SU-DHL-6 (cell line): ENCODE measurements around the gene ACP4.

Source experiments
- H2AFZ ChIP-seq: fragments of 200-600 bp; sonication (generic); 2 replicates; pipeline ENCODE4 v1.6.1; 2014; ENCODE audit warnings: low read depth, mild to moderate bottlenecking, moderate library complexity, mixed read lengths, antibody characterized with exemption, low read length; ENCODE audit not compliant: severe bottlenecking
- H3F3A ChIP-seq: fragments of 200-600 bp; shearing (Covaris generic); 2 replicates; pipeline ENCODE4 v1.6.0; 2016; ENCODE audit warnings: antibody characterized with exemption, mild to moderate bottlenecking; ENCODE audit not compliant: insufficient read depth
- H3K27ac ChIP-seq: fragments of 200-600 bp; sonication (generic); 2 replicates; pipeline ENCODE4 v1.5.1; 2016; ENCODE audit warnings: low read depth, mild to moderate bottlenecking, low read length, moderate library complexity, mixed read lengths
- H3K27me3 ChIP-seq: fragments of 200-600 bp; sonication (generic), shearing (Covaris generic); 2 replicates; pipeline ENCODE4 v1.6.0; 2014; ENCODE audit warnings: mild to moderate bottlenecking, low read length
- H3K36me3 ChIP-seq: fragments of 200-600 bp; sonication (generic); 2 replicates; pipeline ENCODE4 v1.6.1; 2014; ENCODE audit warnings: mild to moderate bottlenecking, low read length, mixed read lengths
- H3K4me2 ChIP-seq: fragments of 300-600, 200-600 bp; shearing (Covaris generic), sonication (generic); 2 replicates; pipeline ENCODE4 v1.6.0; 2014; ENCODE audit warnings: low read length, low read depth, mild to moderate bottlenecking; ENCODE audit not compliant: poor library complexity, severe bottlenecking
- H3K4me3 ChIP-seq: fragments of 200-600 bp; sonication (generic); 2 replicates; pipeline ENCODE4 v1.5.1; 2014; ENCODE audit warnings: antibody characterized with exemption, low read length, mild to moderate bottlenecking, mixed read lengths; ENCODE audit not compliant: insufficient read depth, poor library complexity, severe bottlenecking
- H3K79me2 ChIP-seq: fragments of 200-600 bp; sonication (generic); 2 replicates; pipeline ENCODE4 v1.6.1; 2014; ENCODE audit warnings: mild to moderate bottlenecking, low read length, moderate library complexity; ENCODE audit not compliant: insufficient read depth
- H3K9ac ChIP-seq: fragments of 200-600 bp; sonication (generic); 2 replicates; pipeline ENCODE4 v1.7.0; 2014; ENCODE audit warnings: mild to moderate bottlenecking, low read length
- H3K9me2 ChIP-seq: fragments of 200-600 bp; sonication (generic); replicated peaks from 2 replicates; pipeline ENCODE4 v1.6.1; 2014; ENCODE audit warnings: low read length; ENCODE audit not compliant: insufficient read depth
- H3K9me3 ChIP-seq: fragments of 200-600 bp; sonication (generic); 2 replicates; pipeline ENCODE4 v1.6.1; 2014; ENCODE audit warnings: low read length, mixed read lengths; ENCODE audit not compliant: insufficient read depth
- H4K20me1 ChIP-seq: fragments of 200-600 bp; sonication (generic); 2 replicates; pipeline ENCODE4 v1.6.1; 2014; ENCODE audit warnings: low read depth, mild to moderate bottlenecking, antibody characterized with exemption, low read length, moderate library complexity, mixed read lengths
- EZH2phosphoT487 ChIP-seq: fragments of 200-600 bp; sonication (generic), shearing (Covaris generic); conservative IDR thresholded peaks from 2 replicates; pipeline ENCODE4 v1.6.1; 2018; ENCODE audit warnings: mild to moderate bottlenecking, antibody characterized with exemption, low read length, moderate library complexity, mixed read lengths
- TF ChIP-seq, protein P1 (sequence below): fragments of 200-600 bp; sonication (generic); IDR thresholded peaks from one replicate; pipeline ENCODE4 v1.5.1; 2017; ENCODE audit warnings: antibody characterized with exemption, mild to moderate bottlenecking, low read length, moderate library complexity; ENCODE audit not compliant: insufficient read depth, poor library complexity, severe bottlenecking

Gene ACP4

DNA sequence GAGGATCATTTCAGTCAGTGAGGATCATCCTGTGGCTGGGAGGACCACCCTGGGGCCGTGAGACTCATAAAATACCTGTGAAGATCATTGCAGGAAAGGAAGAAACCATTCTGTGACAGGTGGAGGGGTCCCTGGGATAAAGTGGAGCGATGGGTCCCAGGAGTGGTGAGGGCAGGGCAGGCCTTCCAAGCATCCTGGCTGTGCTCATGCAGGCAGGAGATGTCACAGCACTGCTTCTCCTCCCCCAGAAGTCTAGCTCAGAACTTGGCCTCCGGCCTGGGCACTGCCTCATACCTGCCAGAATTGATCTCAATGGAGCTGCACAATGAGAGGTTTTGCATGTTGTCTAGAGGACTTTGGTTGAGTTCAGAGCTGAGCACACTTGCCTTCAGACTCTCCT is 22.3 kb downstream of the ACP4 start:
- H3K4me2 ChIP-seq: no peak overlapping the region
- H3F3A ChIP-seq: no peaks in the 10 kb centered on the region

DNA sequence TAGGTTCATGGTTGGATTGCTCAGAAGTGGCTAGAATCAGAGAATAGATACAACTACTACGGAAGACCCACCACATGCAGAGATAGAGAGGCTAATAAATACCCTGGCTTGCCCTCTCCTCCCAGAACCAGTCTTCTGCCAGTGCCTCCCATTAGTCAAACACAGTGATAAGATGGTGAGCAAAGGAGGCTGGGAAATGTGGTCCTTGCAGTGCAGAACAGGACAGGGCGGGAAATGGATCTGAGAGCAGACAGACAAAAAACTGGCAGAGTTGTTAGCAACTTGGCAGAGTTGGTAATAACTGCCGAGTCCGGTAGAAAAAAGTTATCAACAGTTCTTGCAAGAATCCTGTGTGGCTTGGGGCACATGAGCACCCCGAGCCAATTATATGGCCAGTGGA is 24.7 kb downstream of the ACP4 start:
- H4K20me1 ChIP-seq: no peaks in the 10 kb centered on the region
- no peaks in the 10 kb centered on the region for H3K27me3 ChIP-seq
- H3K9me2 ChIP-seq: no peaks in the 10 kb centered on the region
- no peaks in the 10 kb centered on the region for H3K36me3 ChIP-seq
- H3F3A ChIP-seq: no peaks in the 10 kb centered on the region
- TF ChIP-seq, protein P1, sequence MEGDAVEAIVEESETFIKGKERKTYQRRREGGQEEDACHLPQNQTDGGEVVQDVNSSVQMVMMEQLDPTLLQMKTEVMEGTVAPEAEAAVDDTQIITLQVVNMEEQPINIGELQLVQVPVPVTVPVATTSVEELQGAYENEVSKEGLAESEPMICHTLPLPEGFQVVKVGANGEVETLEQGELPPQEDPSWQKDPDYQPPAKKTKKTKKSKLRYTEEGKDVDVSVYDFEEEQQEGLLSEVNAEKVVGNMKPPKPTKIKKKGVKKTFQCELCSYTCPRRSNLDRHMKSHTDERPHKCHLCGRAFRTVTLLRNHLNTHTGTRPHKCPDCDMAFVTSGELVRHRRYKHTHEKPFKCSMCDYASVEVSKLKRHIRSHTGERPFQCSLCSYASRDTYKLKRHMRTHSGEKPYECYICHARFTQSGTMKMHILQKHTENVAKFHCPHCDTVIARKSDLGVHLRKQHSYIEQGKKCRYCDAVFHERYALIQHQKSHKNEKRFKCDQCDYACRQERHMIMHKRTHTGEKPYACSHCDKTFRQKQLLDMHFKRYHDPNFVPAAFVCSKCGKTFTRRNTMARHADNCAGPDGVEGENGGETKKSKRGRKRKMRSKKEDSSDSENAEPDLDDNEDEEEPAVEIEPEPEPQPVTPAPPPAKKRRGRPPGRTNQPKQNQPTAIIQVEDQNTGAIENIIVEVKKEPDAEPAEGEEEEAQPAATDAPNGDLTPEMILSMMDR: no peak
- TF ChIP-seq EZH2phosphoT487: no peak
- no peak overlapping the region for H3K4me2 ChIP-seq
- H3K9ac ChIP-seq: no peak overlapping the region
- no peak overlapping the region for H3K4me3 ChIP-seq
- no peaks in the 10 kb centered on the region for H3K79me2 ChIP-seq
- no peaks in the 10 kb centered on the region for H3K9me3 ChIP-seq
- H2AFZ ChIP-seq: no peak overlapping the region
- no peak overlapping the region for H3K27ac ChIP-seq

More for the DNA sequence above, 22.3 kb downstream of the ACP4 start:
- Histone ChIP-seq H3K4me3 (no peak overlapping the region), H3K27me3 (no peaks in the 10 kb centered on the region), H3K36me3 (no peaks in the 10 kb centered on the region), H4K20me1 (no peaks in the 10 kb centered on the region), H3K79me2 (no peaks in the 10 kb centered on the region), H3K27ac (no peak overlapping the region), H3K9me3 (no peaks in the 10 kb centered on the region), H3K9me2 (no peaks in the 10 kb centered on the region), H2AFZ (no peak overlapping the region), H3K9ac (no peak overlapping the region)
- TF ChIP-seq, protein P1: no peak
- TF ChIP-seq EZH2phosphoT487: no peak

DNA sequence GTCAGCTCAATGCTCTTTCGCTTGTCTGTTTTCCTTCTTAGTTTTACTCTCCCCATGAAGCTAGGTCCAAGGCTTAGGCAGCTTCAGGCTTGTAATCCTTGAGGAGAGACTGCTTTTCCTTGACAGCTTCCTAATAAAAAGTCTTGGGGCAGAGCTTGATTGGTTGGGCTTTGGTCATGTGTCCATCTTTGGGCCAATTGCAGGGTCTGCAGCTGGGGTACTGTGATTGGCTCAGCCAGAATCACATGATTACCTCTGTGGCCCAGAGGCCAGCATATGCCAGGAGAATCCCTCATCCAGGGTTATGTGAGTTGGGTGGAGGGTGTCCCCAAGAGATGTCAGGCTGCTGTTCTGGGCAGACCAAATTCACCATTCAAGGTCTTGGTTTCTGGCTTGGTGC is 25.2 kb downstream of the ACP4 start:
- H3K9me3 ChIP-seq: no peaks in the 10 kb centered on the region
- no peak overlapping the region for H3K9ac ChIP-seq
- no peak for TF ChIP-seq EZH2phosphoT487
- TF ChIP-seq, protein P1: no peak
- no peaks in the 10 kb centered on the region for H3F3A ChIP-seq
- no peak overlapping the region for H2AFZ ChIP-seq
- no peaks in the 10 kb centered on the region for H3K9me2 ChIP-seq
- no peaks in the 10 kb centered on the region for H3K27me3 ChIP-seq
- no peaks in the 10 kb centered on the region for H4K20me1 ChIP-seq
- no peak overlapping the region for H3K4me2 ChIP-seq
- H3K4me3 ChIP-seq: no peak overlapping the region
- H3K79me2 ChIP-seq: no peaks in the 10 kb centered on the region
- H3K27ac ChIP-seq: no peak overlapping the region
- H3K36me3 ChIP-seq: no peaks in the 10 kb centered on the region
